ENCODE measurements around the gene GLRX5.

DNA sequence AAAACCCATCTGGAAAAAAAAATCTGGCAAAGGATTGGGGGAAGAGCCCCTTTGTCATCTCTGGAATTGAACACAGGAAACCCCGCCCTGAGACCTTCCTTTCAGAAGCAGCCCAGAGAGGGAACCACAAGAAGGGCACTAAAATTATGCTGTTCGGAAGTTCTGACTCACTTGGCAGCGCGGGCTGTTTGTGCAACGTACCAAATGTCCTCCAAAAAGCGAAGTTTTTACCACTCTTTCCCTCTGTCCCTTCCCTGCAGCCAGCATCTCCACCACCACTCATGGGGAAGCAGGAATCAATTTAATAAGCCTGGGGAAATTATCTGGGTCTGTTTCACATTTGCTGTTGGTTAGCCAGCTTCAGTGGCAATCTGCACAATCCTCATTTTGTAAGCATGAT lies 15.2 kb upstream of the GLRX5 start:
- TF ChIP-seq, protein P1, sequence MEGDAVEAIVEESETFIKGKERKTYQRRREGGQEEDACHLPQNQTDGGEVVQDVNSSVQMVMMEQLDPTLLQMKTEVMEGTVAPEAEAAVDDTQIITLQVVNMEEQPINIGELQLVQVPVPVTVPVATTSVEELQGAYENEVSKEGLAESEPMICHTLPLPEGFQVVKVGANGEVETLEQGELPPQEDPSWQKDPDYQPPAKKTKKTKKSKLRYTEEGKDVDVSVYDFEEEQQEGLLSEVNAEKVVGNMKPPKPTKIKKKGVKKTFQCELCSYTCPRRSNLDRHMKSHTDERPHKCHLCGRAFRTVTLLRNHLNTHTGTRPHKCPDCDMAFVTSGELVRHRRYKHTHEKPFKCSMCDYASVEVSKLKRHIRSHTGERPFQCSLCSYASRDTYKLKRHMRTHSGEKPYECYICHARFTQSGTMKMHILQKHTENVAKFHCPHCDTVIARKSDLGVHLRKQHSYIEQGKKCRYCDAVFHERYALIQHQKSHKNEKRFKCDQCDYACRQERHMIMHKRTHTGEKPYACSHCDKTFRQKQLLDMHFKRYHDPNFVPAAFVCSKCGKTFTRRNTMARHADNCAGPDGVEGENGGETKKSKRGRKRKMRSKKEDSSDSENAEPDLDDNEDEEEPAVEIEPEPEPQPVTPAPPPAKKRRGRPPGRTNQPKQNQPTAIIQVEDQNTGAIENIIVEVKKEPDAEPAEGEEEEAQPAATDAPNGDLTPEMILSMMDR (conservative IDR thresholded peaks at IDR 0.05 in 1 of 2, IDR thresholded peaks at IDR 0.05 in 1 of 2; ENCODE audit: low read depth in 1 of 2, low read length in 2 of 2), result no peak
- no peak for TF ChIP-seq EZH2 (IDR thresholded peaks at IDR 0.05; ENCODE audit: low read length, missing control alignments)

All from fibroblast of lung (primary cell).